Hepatocyte (in vitro differentiated cells): Measurements from ENCODE around the gene KRT7. TPM values are rescaled to one million over a fixed set of nuclear protein-coding genes. Genes with fewer than 3 reads are reported as not detected.

Experiments
- DNase-seq: peaks from one replicate; pipeline ENCODE4 v3.0.0-alpha.2; 2016; ENCODE audit warnings: low spot score
- H2AFZ ChIP-seq: fragments of 200-600 bp; sonication (generic); 2 replicates; pipeline ENCODE4 v1.6.0; 2016; ENCODE audit warnings: antibody characterized with exemption, mild to moderate bottlenecking
- H3K27ac ChIP-seq: fragments of 200-600 bp; sonication (generic); 2 replicates; pipeline ENCODE4 v1.5.1; 2016; ENCODE audit warnings: mild to moderate bottlenecking
- H3K27me3 ChIP-seq: fragments of 200-600 bp; sonication (generic); 2 replicates; pipeline ENCODE4 v1.6.1; 2016
- H3K36me3 ChIP-seq: fragments of 200-600 bp; sonication (generic); replicated peaks from 2 replicates; pipeline ENCODE4 v1.5.1; 2016; ENCODE audit warnings: low read depth; ENCODE audit not compliant: insufficient read depth
- H3K4me1 ChIP-seq: fragments of 200-600 bp; sonication (generic); 2 replicates; pipeline ENCODE4 v1.5.1; 2016; ENCODE audit warnings: mild to moderate bottlenecking, moderate library complexity; ENCODE audit not compliant: insufficient read depth
- H3K4me2 ChIP-seq: fragments of 200-600 bp; sonication (generic); 2 replicates; pipeline ENCODE4 v1.6.0; 2016
- H3K4me3 ChIP-seq: fragments of 200-600 bp; sonication (generic); 2 replicates; pipeline ENCODE4 v1.5.1; 2016; ENCODE audit warnings: mild to moderate bottlenecking
- H3K79me2 ChIP-seq: fragments of 200-600 bp; sonication (generic); 2 replicates; pipeline ENCODE4 v1.6.0; 2017; ENCODE audit warnings: mild to moderate bottlenecking
- H3K9me2 ChIP-seq: fragments of 200-600 bp; sonication (generic); replicated peaks from 2 replicates; pipeline ENCODE4 v1.6.0; 2017; ENCODE audit warnings: mild to moderate bottlenecking; ENCODE audit not compliant: insufficient read depth
- H3K9me3 ChIP-seq: fragments of 200-600 bp; sonication (generic); 2 replicates; pipeline ENCODE4 v1.5.1; 2016; ENCODE audit warnings: low read depth, mild to moderate bottlenecking
- H4K20me1 ChIP-seq: fragments of 200-600 bp; sonication (generic); 2 replicates; pipeline ENCODE4 v1.6.0; 2016; ENCODE audit warnings: mild to moderate bottlenecking; ENCODE audit not compliant: insufficient read depth, poor library complexity, severe bottlenecking
- CTCF ChIP-seq: fragments of 200-600 bp; sonication (generic); IDR thresholded peaks from 2 replicates; pipeline ENCODE4 v1.5.1; 2016; ENCODE audit warnings: antibody characterized with exemption, mild to moderate bottlenecking; ENCODE audit not compliant: poor library complexity
- EZH2 ChIP-seq: fragments of 200-600 bp; sonication (generic); IDR thresholded peaks from 2 replicates; pipeline ENCODE4 v1.6.1; 2016; ENCODE audit warnings: antibody characterized with exemption, mild to moderate bottlenecking, borderline replicate concordance
- EZH2phosphoT487 ChIP-seq: fragments of 200-600 bp; sonication (generic); IDR thresholded peaks from one replicate; pipeline ENCODE4 v1.6.1; 2018; ENCODE audit warnings: antibody characterized with exemption, mild to moderate bottlenecking, low read depth, moderate library complexity; ENCODE audit not compliant: unreplicated experiment, severe bottlenecking
- WGBS: methylation state at CpG from one replicate; pipeline ENCODE4 v1.1.6; 2016; ENCODE audit warnings: low lambda C conversion rate; ENCODE audit errors: missing lambda C conversion rate; 5-methylcytosine and 5-hydroxymethylcytosine counted together
- polyA plus RNA-seq: library from polyadenylated mRNA; unstranded; fragments of >200 nt; fragmentation: Nextera tagmentation; extraction: Ambion mirVana; gene quantifications from 2 replicates; pipeline ENCODE4 v1.2.1, GENCODE V29; 2016
- total RNA-seq: library from RNA; depleted of rRNA; stranded (reverse); fragments of >200 nt; gene quantifications from 2 replicates; pipeline ENCODE4 v1.2.3, GENCODE V29; 2014

Gene KRT7
- total and polyA plus RNA-seq, 2 experiments from 2014 or later: 27.1 to 33.3 TPM

DNA sequence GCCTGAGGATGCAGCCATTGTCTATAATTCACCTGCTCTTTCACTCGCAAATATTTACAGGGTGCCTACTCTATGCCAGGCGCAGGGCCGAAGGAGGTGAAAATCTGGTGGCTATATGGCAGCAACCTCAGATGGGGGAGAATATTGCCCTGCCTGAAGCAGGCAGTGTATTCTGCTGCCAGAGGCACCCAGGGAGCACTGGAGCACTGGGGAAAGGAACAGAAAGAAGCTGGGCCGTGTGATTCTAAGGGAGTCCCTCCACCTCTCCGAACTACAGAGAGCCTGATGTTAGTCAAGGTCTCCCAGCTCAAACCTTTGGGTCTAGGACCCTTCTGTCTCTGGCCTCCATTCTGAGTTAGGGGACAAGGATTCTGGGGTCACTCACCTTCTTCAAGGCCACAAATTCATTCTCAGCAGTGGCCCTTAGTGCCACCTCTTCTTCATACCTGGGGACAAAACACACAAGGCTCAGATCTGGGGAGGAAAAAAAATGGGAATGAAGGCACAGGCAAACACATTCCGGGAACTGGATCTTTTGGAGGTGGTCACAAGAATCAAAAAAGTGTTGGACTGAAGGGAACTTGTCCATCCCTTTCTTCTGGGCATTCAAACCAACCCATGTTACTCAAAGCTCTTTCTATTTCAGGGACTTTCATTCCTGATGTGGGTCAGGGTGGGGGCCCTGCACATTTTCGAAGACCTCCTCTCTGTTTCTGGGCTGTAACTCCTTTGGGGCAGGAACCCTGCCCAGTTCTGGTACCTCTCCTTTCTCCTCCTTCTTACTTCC lies 22.1 kb downstream of the KRT7 start:
- Histone ChIP-seq H3K9me3 (no peaks in the 10 kb centered on the region), H2AFZ (no peak overlapping the region), H3K27ac (no peak overlapping the region), H3K27me3 (peaks cover 58% of the 10 kb centered on the region), H3K9me2 (no peaks in the 10 kb centered on the region), H3K4me1 (no peaks in the 10 kb centered on the region), H4K20me1 (no peaks in the 10 kb centered on the region), H3K36me3 (no peaks in the 10 kb centered on the region), H3K79me2 (no peaks in the 10 kb centered on the region), H3K4me2 (no peak overlapping the region), H3K4me3 (no peak overlapping the region)
- no peak for DNase-seq
- TF ChIP-seq EZH2 (no peak), CTCF (no peak), EZH2phosphoT487 (no peak)
- WGBS: 76% methylated on average over 7 of the region's 7 CpGs

DNA sequence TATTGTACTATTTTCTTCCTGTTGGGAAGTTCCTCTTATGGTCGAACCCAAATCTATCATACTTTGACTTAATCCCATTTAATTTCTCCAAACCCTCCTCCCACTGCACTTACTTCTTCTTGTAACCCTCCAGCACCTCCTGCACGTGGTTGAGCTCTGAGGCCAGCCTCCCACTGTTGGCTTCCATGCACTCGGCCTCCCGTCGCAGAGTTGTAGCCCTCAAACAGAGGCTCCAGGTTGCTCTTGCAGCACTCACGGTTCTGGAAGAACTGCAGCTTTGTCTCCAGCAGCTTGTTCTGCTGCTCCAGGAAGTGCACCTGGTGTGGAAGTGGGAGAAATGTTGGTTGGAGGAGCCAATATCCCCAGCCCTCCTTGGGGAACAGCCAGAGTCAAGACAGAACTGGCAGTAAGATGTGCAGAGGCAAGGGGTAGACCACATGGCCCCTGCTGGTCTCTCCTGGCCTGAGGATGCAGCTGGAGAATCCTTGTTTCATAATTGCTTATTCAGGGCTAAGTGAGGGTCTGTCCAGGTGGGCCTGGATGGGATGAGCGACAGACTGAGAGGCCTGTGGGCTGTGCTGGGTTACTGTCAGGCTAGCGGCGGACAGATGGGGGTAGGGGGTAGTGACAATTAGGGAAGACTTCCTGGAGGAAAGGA lies 23.0 kb downstream of the KRT7 start:
- H3K27ac ChIP-seq: no peak overlapping the region
- no peaks in the 10 kb centered on the region for H3K4me1 ChIP-seq
- H2AFZ ChIP-seq: no peak overlapping the region
- peaks cover 59% of the 10 kb centered on the region for H3K27me3 ChIP-seq
- TF ChIP-seq CTCF (no peak), EZH2 (no peak), EZH2phosphoT487 (no peak)
- H3K4me3 ChIP-seq: no peak overlapping the region
- 86% methylated on average over 9 of the region's 9 CpGs for WGBS
- no peaks in the 10 kb centered on the region for H3K9me2 ChIP-seq
- no peaks in the 10 kb centered on the region for H3K79me2 ChIP-seq
- H3K4me2 ChIP-seq: no peak overlapping the region
- no peak for DNase-seq
- no peaks in the 10 kb centered on the region for H3K9me3 ChIP-seq
- no peaks in the 10 kb centered on the region for H3K36me3 ChIP-seq
- no peaks in the 10 kb centered on the region for H4K20me1 ChIP-seq

DNA sequence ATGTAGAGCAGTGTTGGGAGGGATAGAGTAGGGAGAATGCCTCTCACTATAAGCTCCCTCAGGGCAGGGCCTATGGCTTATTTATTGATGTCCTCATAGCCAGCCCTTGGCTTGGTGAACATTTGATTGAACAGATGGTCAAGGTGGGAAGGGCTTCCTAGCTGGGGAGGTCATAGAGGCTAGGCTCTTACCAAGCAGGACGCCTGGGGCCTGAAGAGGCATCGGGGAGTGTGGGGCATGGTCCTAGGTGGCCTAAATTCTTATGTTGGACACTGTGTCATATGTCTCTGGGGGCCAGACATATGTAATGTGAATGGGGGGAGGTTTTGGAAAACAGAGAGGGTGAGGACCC lies 23.5 kb downstream of the KRT7 start:
- Histone ChIP-seq H3K4me1 (no peaks in the 10 kb centered on the region), H3K9me2 (no peaks in the 10 kb centered on the region), H4K20me1 (no peaks in the 10 kb centered on the region), H3K36me3 (no peaks in the 10 kb centered on the region), H3K27me3 (peaks cover 59% of the 10 kb centered on the region), H3K9me3 (no peaks in the 10 kb centered on the region), H3K79me2 (no peaks in the 10 kb centered on the region), H3K27ac (no peak overlapping the region), H2AFZ (no peak overlapping the region), H3K4me2 (no peak overlapping the region), H3K4me3 (no peak overlapping the region)
- 69% methylated on average over 2 of the region's 2 CpGs for WGBS
- no peak for TF ChIP-seq EZH2phosphoT487
- no peak for TF ChIP-seq EZH2
- TF ChIP-seq CTCF: no peak
- no peak for DNase-seq
